Kidney (tissue), 14 donors: Measurements from ENCODE around the gene WNK2. TPM values are rescaled to one million over a fixed set of nuclear protein-coding genes. Genes with fewer than 3 reads are reported as not detected.
A peak's percentile ranks its signal among the peaks of the same experiment; 100 is the strongest.

Source experiments
- DNase-seq, 5 donors: peaks; one replicate each; pipeline ENCODE4 v3.0.0-alpha.2; 2013 to 2020
- FAIRE-seq: peaks from 2 replicates; lab custom pipeline; 2012; peaks lifted over from hg19 to GRCh38; lab: Jason Lieb, UNC
- H3K27ac ChIP-seq, 2 donors: one replicate each; pipeline ENCODE4 v1.7.0; 2013; ENCODE audit warnings: low read depth in 2 of 2, low read length in 2 of 2, inconsistent platforms in 1 of 2
- H3K27me3 ChIP-seq: one replicate; pipeline ENCODE4 v1.7.1; 2013; ENCODE audit warnings: low read length, inconsistent platforms; ENCODE audit not compliant: control insufficient read depth, insufficient read depth
- H3K36me3 ChIP-seq, 3 donors: one replicate each; pipeline versions ENCODE4 v1.7.0 to v1.7.1; 2013; ENCODE audit warnings: low read length in 3 of 3, control low read depth in 1 of 3, inconsistent platforms in 1 of 3; ENCODE audit not compliant: insufficient read depth in 3 of 3, control insufficient read depth in 2 of 3
- H3K4me1 ChIP-seq, 3 donors: one replicate each; pipeline versions ENCODE4 v1.7.0 to v1.7.1; 2013; ENCODE audit warnings: low read length in 3 of 3, inconsistent platforms in 1 of 3, low read depth in 1 of 3; ENCODE audit not compliant: control insufficient read depth in 2 of 3, insufficient read depth in 2 of 3
- H3K4me3 ChIP-seq, 3 donors: one replicate each; pipeline versions ENCODE4 v1.7.0 to v1.8.1; 2013; ENCODE audit warnings: low read length in 3 of 3, control low read depth in 1 of 3, inconsistent platforms in 1 of 3
- H3K9ac ChIP-seq, 3 donors: one replicate each; pipeline versions ENCODE4 v1.7.0 to v1.7.1; 2013; ENCODE audit warnings: low read length in 3 of 3, control low read depth in 1 of 3, inconsistent platforms in 1 of 3
- H3K9me3 ChIP-seq, 3 donors: one replicate each; pipeline versions ENCODE4 v1.7.0 to v1.7.1; 2013; ENCODE audit warnings: low read length in 3 of 3, control low read depth in 1 of 3, inconsistent platforms in 1 of 3; ENCODE audit not compliant: control insufficient read depth in 2 of 3, insufficient read depth in 1 of 3
- intact Hi-C: fragments of 100-400 bp; cut with DNase I; formaldehyde crosslinking; loops from one replicate; pipeline ENCODE4 v1.11.1; 2022
- polyA plus RNA-seq: library from polyadenylated mRNA; stranded (reverse); fragments of 350-450 nt; fragmentation: Illumina TruSeq; extraction: RNeasy Lipid Tissue Mini Kit (QIAGEN cat#74804); gene quantifications from one replicate; pipeline ENCODE4 v1.2.3, GENCODE V29; 2014; ENCODE audit warnings: low read depth, low replicate concordance; ENCODE audit not compliant: insufficient read depth
- total RNA-seq: library from RNA; stranded (reverse); fragmentation: NEBNext Ultra II Directional; extraction: Animal tissue kit (Norgen Biotek cat#: 25700); gene quantifications from one replicate; pipeline ENCODE4 v1.2.1, GENCODE V29; 2021
- TF ChIP-seq, protein P1 (sequence below): IDR thresholded peaks from 3 replicates; pipeline ENCODE4 v1.5.1; 2012; ENCODE audit warnings: mild to moderate bottlenecking, moderate library complexity, borderline replicate concordance; ENCODE audit not compliant: insufficient read depth; ENCODE audit errors: extremely low read depth
- donor health status: control.
- donor health status: control.
- donor health status: control.
- donor health status: control.
- donor health status: control.
- donor health status: DM: yes; HTN: yes; CAD: no.
- donor health status: Normal renal cell carcinoma (clear cell type).

WNK2 gene
- total and polyA plus RNA-seq, 2 donors from 2014 or later: 1.5 to 4.8 TPM

DNA sequence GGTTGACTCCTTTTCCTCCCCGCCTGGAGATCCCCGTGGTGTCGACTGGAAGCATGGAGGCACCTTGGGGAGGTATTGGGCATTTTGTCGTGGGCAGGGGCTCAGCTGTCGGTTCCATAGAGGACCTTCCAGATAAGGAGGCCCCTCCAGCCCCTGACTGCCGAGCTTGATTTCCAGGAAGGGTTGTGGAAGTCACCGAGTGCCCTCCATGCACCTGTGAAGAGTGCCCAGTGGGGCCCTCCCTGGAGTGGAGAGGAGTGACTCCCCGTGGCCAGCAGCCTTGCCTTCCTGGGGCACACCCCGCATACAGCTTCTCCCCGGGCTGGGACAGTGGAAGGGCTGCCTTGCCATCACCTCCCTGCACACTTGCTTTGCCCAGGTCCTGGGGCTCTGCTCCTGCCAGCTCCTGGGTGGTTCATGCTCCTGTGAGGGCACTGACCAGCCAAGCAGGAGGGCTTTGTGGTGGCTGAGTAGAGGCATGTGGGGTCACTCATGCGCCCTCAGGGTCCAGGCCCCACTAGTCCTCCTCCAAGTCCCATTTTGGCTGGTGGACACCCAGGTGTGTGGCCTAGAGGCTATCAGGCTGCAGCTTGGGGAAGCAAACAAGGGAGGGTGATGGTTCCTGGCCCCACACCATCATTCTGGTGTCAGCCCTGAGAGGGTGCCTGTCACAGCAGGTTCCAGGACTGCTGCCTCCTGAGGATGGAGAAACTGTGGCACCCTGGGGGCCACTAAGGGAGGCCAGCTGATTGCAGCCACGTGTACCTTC is 133.0 kb downstream of the WNK2 start:
- H3K27me3 ChIP-seq: no peaks in the 10 kb centered on the region
- H3K9ac ChIP-seq: no peak overlapping the region
- no peaks in the 10 kb centered on the region for H3K9me3 ChIP-seq
- peak in 1 of 5 donors; percentile 51 for DNase-seq
- FAIRE-seq: no peak
- H3K36me3 ChIP-seq: no peaks in the 10 kb centered on the region
- intact Hi-C loops: no loop called here
- H3K27ac ChIP-seq: no peak overlapping the region
- no peaks in the 10 kb centered on the region for H3K4me1 ChIP-seq
- H3K4me3 ChIP-seq: no peak overlapping the region
- TF ChIP-seq, protein P1, sequence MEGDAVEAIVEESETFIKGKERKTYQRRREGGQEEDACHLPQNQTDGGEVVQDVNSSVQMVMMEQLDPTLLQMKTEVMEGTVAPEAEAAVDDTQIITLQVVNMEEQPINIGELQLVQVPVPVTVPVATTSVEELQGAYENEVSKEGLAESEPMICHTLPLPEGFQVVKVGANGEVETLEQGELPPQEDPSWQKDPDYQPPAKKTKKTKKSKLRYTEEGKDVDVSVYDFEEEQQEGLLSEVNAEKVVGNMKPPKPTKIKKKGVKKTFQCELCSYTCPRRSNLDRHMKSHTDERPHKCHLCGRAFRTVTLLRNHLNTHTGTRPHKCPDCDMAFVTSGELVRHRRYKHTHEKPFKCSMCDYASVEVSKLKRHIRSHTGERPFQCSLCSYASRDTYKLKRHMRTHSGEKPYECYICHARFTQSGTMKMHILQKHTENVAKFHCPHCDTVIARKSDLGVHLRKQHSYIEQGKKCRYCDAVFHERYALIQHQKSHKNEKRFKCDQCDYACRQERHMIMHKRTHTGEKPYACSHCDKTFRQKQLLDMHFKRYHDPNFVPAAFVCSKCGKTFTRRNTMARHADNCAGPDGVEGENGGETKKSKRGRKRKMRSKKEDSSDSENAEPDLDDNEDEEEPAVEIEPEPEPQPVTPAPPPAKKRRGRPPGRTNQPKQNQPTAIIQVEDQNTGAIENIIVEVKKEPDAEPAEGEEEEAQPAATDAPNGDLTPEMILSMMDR: no peak

DNA sequence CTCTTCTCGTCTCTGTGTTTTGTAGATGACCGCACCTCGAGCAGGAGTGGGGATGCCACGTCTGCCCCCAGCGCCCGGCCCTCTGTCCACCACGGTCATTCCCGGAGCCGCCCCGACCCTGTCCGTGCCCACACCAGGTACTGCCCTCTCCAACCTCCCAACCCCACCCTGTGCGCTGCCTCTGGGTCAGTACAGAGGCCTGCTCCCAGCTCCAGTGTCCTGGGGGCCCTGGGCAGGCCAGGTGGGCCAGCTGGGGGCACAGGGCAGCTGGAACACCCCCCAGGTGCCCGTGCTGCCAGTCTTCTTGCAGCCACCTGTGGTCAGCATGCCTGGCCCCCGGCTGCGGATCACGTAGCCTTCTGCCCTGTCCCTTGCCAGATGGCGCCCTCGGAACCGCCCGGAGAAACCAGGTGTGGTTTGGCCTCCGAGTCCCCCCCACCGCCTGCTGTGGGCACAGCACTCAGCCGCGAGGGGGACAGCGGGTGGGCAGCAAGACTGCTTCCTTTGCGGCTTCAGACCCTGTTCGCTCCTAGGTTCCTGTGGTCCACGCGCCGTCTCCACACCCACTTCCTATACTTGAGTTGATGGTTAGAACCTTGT is 133.7 kb downstream of the WNK2 start:
- Histone ChIP-seq H3K36me3 (no peaks in the 10 kb centered on the region), H3K9me3 (no peaks in the 10 kb centered on the region), H3K4me1 (no peaks in the 10 kb centered on the region), H3K9ac (no peak overlapping the region), H3K27ac (no peak overlapping the region), H3K4me3 (no peak overlapping the region), H3K27me3 (no peaks in the 10 kb centered on the region)
- TF ChIP-seq, protein P1: no peak
- no peak for FAIRE-seq
- intact Hi-C loops: no loop called here
- peak in 1 of 5 donors; percentile 75 for DNase-seq

DNA sequence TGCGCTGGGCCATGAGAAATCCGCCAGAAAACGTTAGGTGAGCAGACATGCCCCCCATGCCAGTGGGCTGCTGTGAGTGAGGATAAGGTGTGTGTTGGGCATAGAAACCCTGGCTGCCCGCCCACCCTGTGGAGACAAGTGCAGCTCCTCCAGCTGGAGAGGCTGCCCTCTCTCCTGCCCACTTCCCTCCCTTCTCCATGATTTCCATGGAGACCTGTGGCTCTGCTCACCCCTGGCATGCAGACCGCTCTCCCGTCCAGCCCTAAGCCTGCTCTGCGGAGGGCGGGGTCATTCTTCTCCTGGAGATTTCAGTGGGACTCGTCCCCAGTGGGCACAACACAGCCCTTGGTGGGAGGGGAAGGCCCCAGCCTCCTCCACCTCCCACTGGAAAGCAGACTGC is 134.5 kb downstream of the WNK2 start:
- Histone ChIP-seq H3K4me1 (no peaks in the 10 kb centered on the region), H3K27ac (no peak overlapping the region), H3K4me3 (no peak overlapping the region), H3K9me3 (no peaks in the 10 kb centered on the region), H3K9ac (no peak overlapping the region), H3K27me3 (no peaks in the 10 kb centered on the region), H3K36me3 (no peaks in the 10 kb centered on the region)
- intact Hi-C loops: no loop called here
- TF ChIP-seq, protein P1: no peak
- FAIRE-seq (no peak), DNase-seq (no peak)
